ENCODE measurements around the gene MIB2.

MIB2 gene

GRCh38 chr1:1616045-1616790 lies 918 bp downstream of the MIB2 start:
- peak; percentile 63 for DNase-seq

GRCh38 chr1:1616838-1617237 lies 1.5 kb downstream of the MIB2 start:
- no peak for DNase-seq

GRCh38 chr1:1617516-1617915 lies 2.2 kb downstream of the MIB2 start:
- no peak for DNase-seq

- no peak for DNase-seq
Observed at GRCh38 chr1:1617925-1618324, 2.6 kb downstream of the MIB2 start.

GRCh38 chr1:1618396-1619068 lies 3.2 kb downstream of the MIB2 start:
- DNase-seq: no peak

GRCh38 chr1:1619917-1620361 lies 4.6 kb downstream of the MIB2 start:
- DNase-seq: no peak

GRCh38 chr1:1620433-1621139 lies 5.3 kb downstream of the MIB2 start:
- no peak for DNase-seq

GRCh38 chr1:1621173-1622009 lies 6.1 kb downstream of the MIB2 start:
- DNase-seq: no peak

- DNase-seq: no peak
Observed at GRCh38 chr1:1622010-1622787, 6.9 kb downstream of the MIB2 start.

- DNase-seq: no peak
Observed at GRCh38 chr1:1622788-1623094, 7.4 kb downstream of the MIB2 start.

GRCh38 chr1:1623181-1623630 lies 7.9 kb downstream of the MIB2 start:
- DNase-seq: no peak

GRCh38 chr1:1623631-1624442 lies 8.5 kb downstream of the MIB2 start:
- no peak for DNase-seq

GRCh38 chr1:1624443-1625403 lies 9.4 kb downstream of the MIB2 start:
- DNase-seq: no peak

GRCh38 chr1:1625404-1625775 lies 10.1 kb downstream of the MIB2 start:
- no peak for DNase-seq

- DNase-seq: no peak
Observed at GRCh38 chr1:1625824-1626206, 10.5 kb downstream of the MIB2 start.

GRCh38 chr1:1626207-1627141 lies 11.2 kb downstream of the MIB2 start:
- no peak for DNase-seq

GRCh38 chr1:1627261-1627828 lies 12.0 kb downstream of the MIB2 start:
- DNase-seq: no peak
